ENCODE data around the gene RNF144B. TPM values are rescaled to one million over a fixed set of nuclear protein-coding genes. Genes with fewer than 3 reads are reported as not detected.
"Not testable (repeated sequence)": the region's sequence is repeated elsewhere in the genome, so short reads cannot be mapped to it uniquely, and the experiment has no call there.

The RNF144B gene
- total RNA-seq, 2 donors from 2014 or later = 9.4 to 11.9 TPM

DNA sequence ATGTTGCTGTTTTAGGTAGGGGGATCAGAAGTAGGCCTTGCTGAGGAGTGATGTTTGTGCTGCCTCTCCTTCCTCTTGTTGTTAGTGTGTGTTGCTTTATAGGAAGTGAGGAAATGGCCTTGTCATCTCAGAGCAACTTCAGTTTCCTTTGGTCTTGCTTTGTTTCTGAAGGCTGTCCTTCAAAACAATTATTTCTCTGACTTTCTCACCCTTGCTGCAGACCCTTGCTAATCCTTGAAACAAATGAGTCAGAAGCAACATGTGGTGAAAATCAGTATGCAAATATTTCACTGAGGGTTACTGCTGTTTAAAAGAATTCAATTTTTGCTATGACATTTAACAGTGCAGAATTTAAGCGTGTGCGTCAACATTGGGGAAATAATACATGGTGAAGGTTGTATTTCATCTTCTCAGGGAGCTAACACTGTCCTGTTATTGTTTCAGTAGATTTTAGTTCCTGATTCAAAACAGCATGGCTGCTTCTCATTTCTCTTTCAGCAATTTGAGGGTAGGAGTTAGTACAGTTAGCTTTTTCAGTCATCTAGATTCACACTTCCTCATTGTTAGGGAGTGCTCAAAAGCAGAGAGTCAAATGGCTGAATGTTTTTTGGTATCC, 13.8 kb downstream of the RNF144B start:
- peak; percentile 78 to 82 for ATAC-seq (replicated peaks in 1 of 2)
- H3K36me3 Mint-ChIP-seq (ENCODE audit: insufficient read depth in 2 of 2) = peaks cover 2 to 8% of the 10 kb centered on the region in 2 donors
- peaks cover 25% of the 10 kb centered on the region for H3K4me1 Mint-ChIP-seq (ENCODE audit: low read depth)
- no peaks in the 10 kb centered on the region for H3K27me3 Mint-ChIP-seq (ENCODE audit: low read depth)
- H3K27ac Mint-ChIP-seq = peak overlapping the region; percentile 82
- H3K4me3 Mint-ChIP-seq = peak overlapping the region; percentile 42 to 56
- DNase-seq = no peak
- no peaks in the 10 kb centered on the region for H3K9me3 Mint-ChIP-seq

DNA sequence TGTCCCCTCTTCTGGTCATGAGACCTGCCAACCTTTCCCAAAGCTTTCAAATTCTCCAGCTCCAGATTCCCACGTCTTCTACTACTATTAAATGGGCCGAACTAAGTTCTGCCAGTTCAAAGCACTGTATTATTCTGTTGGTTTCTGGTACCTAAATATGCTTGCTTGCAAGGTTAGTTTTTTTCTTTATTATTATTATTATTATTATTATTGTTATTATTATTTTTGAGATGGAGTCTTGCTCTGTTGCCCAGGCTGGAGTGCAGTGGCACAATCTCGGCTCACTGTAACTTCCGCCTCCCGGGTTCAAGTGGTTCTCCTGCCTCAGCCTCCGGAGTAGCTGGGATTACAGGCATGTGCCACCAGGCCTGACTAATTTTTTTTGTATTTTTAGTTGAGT, 17.8 kb downstream of the RNF144B start:
- H3K4me1 Mint-ChIP-seq (ENCODE audit: low read depth) = peaks cover 34% of the 10 kb centered on the region
- not testable (repeated sequence) for ATAC-seq (replicated peaks in 1 of 2); H3K27me3 Mint-ChIP-seq (ENCODE audit: low read depth); H3K4me3 Mint-ChIP-seq; H3K27ac Mint-ChIP-seq; DNase-seq; H3K36me3 Mint-ChIP-seq (ENCODE audit: insufficient read depth in 2 of 2); H3K9me3 Mint-ChIP-seq

DNA sequence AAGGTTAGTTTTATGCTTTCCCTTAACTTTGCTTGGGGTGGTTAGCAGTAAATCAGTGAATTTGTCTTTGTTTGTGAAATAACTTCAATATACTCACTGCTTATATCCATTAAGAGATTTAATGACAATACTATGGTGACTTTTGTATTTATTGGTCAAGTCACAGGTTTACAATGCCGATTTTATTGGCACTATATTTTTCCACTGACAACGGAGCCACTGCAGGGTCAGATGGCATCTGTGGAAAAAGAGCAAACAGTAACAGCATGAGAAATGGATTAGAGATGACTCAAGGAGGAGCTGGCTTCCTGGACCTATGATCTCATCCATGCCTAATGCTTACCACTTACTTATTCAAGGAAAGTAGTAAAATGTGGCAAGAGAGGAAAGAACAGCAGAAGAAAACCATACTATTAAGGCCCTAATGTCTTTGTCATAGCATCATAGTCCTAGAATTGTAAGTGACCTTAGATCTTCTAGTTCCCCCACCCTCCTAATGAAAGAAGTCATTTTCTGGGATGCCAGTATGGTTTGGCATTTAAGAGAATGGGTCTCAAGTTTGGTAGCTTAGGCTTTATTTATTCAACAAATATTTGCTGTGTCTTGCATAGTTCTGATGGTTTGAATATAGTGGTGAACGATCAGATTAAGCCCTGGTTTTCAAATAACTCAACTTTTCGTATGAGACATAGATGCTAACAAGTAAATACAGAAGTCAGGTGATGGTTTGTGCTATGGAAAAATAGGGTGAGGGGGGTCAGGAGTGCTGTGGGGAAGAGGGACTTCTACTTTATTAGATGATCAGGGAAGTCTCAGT, 18.5 kb downstream of the RNF144B start:
- H3K4me1 Mint-ChIP-seq (ENCODE audit: low read depth) = peaks cover 37% of the 10 kb centered on the region
- peak; percentile 33 to 52 for ATAC-seq (replicated peaks in 1 of 2)
- no peak for DNase-seq

DNA sequence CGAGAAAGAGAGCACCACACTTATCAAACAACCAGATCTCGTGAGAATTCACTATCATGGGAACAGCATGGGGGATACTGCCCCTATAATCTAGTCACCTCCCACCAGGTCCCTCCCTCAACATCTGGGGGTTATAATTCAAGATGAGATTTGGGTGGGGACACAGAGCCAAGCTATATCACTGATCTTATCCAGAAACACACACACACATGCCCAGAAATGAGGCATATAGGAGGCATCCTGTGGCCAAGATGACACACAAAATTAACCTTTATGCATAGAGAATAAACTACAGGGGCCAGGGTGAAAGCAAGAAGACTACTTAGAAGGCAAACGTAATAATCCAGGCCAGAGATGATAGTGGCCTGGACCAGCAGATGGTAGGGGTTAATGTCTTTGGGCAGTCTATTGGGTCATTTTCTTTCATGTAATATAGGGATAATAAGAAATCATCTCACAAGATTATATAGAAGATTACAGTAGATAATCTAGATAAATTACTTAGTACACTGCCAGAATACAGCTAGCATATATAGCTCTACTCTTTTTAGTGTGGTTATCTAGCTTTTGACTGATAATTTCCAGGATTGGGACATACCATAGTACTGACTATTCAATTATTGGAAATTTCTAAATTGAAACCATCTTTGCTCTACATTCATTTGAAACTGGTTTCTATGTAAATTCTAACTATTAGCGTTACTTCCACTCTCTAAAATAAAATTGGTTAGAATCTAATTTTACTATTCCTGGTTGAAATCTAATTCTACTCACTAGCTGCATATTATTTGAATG, 20.0 kb downstream of the RNF144B start:
- Mint-ChIP-seq H3K9me3 (peaks cover 0 to 2% of the 10 kb centered on the region in 2 donors), H3K4me1 (ENCODE audit: low read depth) (peaks cover 29% of the 10 kb centered on the region), H3K36me3 (ENCODE audit: insufficient read depth in 2 of 2) (peaks cover 2 to 8% of the 10 kb centered on the region in 2 donors), H3K4me3 (no peak overlapping the region), H3K27me3 (ENCODE audit: low read depth) (no peaks in the 10 kb centered on the region), H3K27ac (peak overlapping the region; percentile 36)
- ATAC-seq (replicated peaks in 1 of 2) (peak; percentile 20 to 36), DNase-seq (no peak)

More for the DNA sequence above, 18.5 kb downstream of the RNF144B start:
- H3K27me3 Mint-ChIP-seq (ENCODE audit: low read depth) = no peaks in the 10 kb centered on the region
- no peak overlapping the region for H3K4me3 Mint-ChIP-seq
- H3K27ac Mint-ChIP-seq = no peak overlapping the region
- peaks cover 4 to 8% of the 10 kb centered on the region in 2 donors for H3K36me3 Mint-ChIP-seq (ENCODE audit: insufficient read depth in 2 of 2)
- H3K9me3 Mint-ChIP-seq = peaks cover 0 to 2% of the 10 kb centered on the region in 2 donors

DNA sequence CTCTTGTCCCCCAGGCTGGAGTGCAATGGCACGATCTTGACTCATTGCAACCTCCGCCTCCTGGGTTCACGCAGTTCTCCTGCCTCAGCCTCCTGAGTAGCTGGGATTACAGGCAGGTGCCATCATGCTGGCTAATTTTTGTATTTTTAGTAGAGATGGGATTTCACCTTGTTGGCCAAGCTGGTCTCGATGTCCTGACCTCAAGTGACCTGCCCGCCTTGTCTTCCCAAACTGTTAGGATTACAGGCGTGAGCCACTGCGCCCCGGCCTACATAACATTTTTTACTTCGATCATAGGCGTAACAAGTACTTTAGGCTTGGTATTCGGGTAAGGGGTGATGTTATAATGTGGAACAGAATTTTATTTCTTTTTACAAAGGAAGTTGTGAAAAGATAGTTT, 22.5 kb downstream of the RNF144B start:
- not testable (repeated sequence) for ATAC-seq (replicated peaks in 1 of 2); H3K9me3 Mint-ChIP-seq

DNA sequence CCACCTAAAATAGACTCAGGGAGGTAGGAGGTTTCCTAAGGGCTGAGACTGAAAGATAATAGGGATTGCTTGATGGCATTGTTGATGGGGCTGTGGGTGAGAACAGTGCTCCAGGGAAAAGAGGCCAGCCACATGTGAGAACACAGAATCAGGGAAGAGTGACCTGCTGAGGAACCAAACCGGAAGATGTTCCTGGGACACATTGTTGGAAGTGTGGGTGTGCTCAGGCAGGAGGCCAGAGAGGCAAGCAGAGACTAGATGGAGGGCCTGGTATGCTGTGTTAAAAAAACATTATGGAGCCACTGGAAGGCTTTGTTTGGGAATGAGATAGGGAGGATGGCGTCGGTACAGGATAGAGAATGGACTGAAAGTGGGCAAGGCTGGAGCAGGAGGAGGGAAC, 23.3 kb downstream of the RNF144B start:
- H3K27me3 Mint-ChIP-seq (ENCODE audit: low read depth) = no peaks in the 10 kb centered on the region

More for the DNA sequence above, 22.5 kb downstream of the RNF144B start:
- H3K36me3 Mint-ChIP-seq (ENCODE audit: insufficient read depth in 2 of 2); H3K27ac Mint-ChIP-seq; DNase-seq; H3K4me3 Mint-ChIP-seq; H3K27me3 Mint-ChIP-seq (ENCODE audit: low read depth): not testable (repeated sequence)
- H3K4me1 Mint-ChIP-seq (ENCODE audit: low read depth) = peaks cover 38% of the 10 kb centered on the region

DNA sequence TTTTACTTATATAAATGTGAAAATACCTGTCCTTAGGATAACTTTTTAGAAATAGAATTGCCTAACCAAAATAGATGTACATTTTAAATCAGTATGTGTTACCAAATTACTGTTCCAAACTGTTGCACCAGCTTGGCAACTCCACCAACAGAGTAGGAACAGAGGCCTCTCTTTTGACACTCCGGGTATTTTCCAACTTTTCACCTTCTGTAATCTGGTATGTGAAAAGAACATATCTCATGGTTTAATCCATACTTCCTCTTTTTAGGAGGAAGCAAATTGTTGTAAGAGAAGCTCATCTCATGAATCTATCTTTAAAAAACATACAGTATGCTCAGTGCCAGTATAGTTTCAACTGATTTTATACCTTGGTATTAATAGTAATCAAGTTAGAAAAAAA, 24.9 kb downstream of the RNF144B start:
- Mint-ChIP-seq H3K27ac (no peak overlapping the region), H3K9me3 (peaks cover 2% of the 10 kb centered on the region in 2 donors), H3K4me3 (no peak overlapping the region), H3K36me3 (ENCODE audit: insufficient read depth in 2 of 2) (peaks cover 2 to 9% of the 10 kb centered on the region in 2 donors), H3K4me1 (ENCODE audit: low read depth) (peaks cover 35% of the 10 kb centered on the region), H3K27me3 (ENCODE audit: low read depth) (no peaks in the 10 kb centered on the region)
- ATAC-seq (replicated peaks in 1 of 2) (no peak), DNase-seq (no peak)

More for the DNA sequence above, 23.3 kb downstream of the RNF144B start:
- DNase-seq (no peak), ATAC-seq (replicated peaks in 1 of 2) (no peak)
- Mint-ChIP-seq H3K4me1 (ENCODE audit: low read depth) (peaks cover 40% of the 10 kb centered on the region), H3K27ac (no peak overlapping the region), H3K9me3 (peaks cover 0 to 2% of the 10 kb centered on the region in 2 donors), H3K36me3 (ENCODE audit: insufficient read depth in 2 of 2) (peaks cover 2 to 5% of the 10 kb centered on the region in 2 donors), H3K4me3 (no peak overlapping the region)

DNA sequence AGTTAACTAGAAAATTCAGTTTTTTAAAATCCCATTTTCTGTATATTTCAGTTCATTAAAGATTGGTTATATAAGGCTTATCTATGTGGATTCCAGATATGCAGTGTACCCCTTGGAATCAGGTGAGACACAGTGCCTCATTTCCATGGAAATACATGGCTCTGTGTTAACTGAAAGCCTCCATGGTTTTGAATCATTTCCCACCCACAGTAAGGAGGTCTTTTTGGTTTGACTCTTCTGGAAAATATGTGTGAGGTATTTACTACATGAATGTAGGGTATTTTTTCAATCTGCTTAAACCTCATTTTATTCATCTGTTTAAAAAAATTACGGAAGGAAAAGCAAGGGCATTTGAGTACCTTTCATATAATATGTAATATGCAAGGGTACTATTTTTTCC, 25.5 kb downstream of the RNF144B start:
- ATAC-seq (replicated peaks in 1 of 2) (peak; percentile 40 to 66), DNase-seq (no peak)
- Mint-ChIP-seq H3K36me3 (ENCODE audit: insufficient read depth in 2 of 2) (peaks cover 2 to 9% of the 10 kb centered on the region in 2 donors), H3K9me3 (peaks cover 2 to 4% of the 10 kb centered on the region in 2 donors), H3K27ac (no peak overlapping the region), H3K4me1 (ENCODE audit: low read depth) (peaks cover 30% of the 10 kb centered on the region), H3K4me3 (no peak overlapping the region), H3K27me3 (ENCODE audit: low read depth) (no peaks in the 10 kb centered on the region)

DNA sequence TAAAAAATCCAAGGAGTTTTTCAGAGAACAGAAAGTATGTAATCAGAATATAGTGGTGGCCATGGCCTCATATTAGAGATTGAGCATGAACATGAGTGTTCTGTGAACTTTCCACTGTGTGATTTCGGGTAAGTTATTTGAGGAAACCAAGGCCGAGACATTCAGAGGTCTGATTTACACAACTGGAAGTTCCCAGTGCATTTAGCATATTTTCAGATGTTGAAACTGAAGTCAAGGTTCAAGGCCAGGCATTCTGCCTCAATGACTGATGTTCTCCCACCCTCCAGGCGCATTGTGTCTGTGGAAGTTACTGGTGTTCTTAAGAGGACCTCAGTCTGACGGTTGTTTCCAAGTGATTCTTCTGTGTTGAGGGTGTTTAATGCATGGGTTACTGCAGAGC, 26.2 kb downstream of the RNF144B start:
- DNase-seq = no peak
- ATAC-seq (replicated peaks in 1 of 2) = no peak
- H3K4me3 Mint-ChIP-seq = no peak overlapping the region
- H3K4me1 Mint-ChIP-seq (ENCODE audit: low read depth) = peaks cover 29% of the 10 kb centered on the region
- peaks cover 2 to 9% of the 10 kb centered on the region in 2 donors for H3K36me3 Mint-ChIP-seq (ENCODE audit: insufficient read depth in 2 of 2)
- H3K27ac Mint-ChIP-seq = no peak overlapping the region
- no peaks in the 10 kb centered on the region for H3K27me3 Mint-ChIP-seq (ENCODE audit: low read depth)
- peaks cover 2 to 8% of the 10 kb centered on the region in 2 donors for H3K9me3 Mint-ChIP-seq

DNA sequence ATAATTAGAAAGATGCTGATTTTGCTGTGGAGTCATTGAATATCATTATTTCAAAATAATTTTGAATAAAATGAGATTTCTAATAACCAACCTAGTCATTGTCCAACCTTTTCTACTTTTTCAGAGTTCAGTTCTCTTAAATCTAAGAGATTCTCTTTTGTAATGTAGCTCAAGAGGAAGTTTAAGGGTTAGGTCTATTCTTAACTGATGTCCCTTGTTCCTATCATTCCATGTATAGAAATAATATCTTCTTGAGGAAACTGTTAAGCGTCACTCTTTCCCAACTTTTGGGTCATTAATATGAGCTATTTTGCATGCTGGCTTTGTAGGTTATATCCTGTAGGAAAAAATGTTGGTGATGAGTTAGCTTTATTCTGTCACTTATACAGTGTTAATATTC, 27.0 kb downstream of the RNF144B start:
- Mint-ChIP-seq H3K27me3 (ENCODE audit: low read depth) (no peaks in the 10 kb centered on the region), H3K36me3 (ENCODE audit: insufficient read depth in 2 of 2) (peaks cover 3 to 9% of the 10 kb centered on the region in 2 donors), H3K4me1 (ENCODE audit: low read depth) (peaks cover 29% of the 10 kb centered on the region), H3K4me3 (no peak overlapping the region), H3K27ac (no peak overlapping the region), H3K9me3 (peaks cover 2 to 8% of the 10 kb centered on the region in 2 donors)
- ATAC-seq (replicated peaks in 1 of 2) (no peak), DNase-seq (no peak)

DNA sequence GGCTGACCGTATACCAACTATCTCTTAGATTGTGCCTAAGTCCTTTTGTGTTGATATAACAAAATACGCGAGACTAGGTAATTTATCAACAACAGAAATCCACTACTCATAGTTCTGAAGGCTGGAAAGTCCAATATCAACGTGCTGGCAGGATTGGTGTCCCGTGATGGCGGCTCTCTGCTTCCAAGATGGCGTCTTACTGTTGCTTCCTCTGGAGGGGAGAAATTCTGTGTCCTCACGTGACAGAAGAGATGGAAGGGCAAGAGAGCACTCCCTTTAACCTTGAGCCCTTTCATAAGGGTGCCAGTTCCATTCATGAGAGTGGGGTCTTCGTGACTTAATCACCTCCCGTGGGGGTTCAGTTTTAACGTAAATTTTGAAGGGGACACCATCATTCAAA, 28.1 kb downstream of the RNF144B start:
- Mint-ChIP-seq H3K36me3 (ENCODE audit: insufficient read depth in 2 of 2) (peaks cover 3 to 9% of the 10 kb centered on the region in 2 donors), H3K9me3 (peaks cover 2 to 8% of the 10 kb centered on the region in 2 donors), H3K27me3 (ENCODE audit: low read depth) (no peaks in the 10 kb centered on the region), H3K27ac (no peak overlapping the region), H3K4me3 (no peak overlapping the region), H3K4me1 (ENCODE audit: low read depth) (peaks cover 23% of the 10 kb centered on the region)
- no peak for DNase-seq
- ATAC-seq (replicated peaks in 1 of 2) = no peak

DNA sequence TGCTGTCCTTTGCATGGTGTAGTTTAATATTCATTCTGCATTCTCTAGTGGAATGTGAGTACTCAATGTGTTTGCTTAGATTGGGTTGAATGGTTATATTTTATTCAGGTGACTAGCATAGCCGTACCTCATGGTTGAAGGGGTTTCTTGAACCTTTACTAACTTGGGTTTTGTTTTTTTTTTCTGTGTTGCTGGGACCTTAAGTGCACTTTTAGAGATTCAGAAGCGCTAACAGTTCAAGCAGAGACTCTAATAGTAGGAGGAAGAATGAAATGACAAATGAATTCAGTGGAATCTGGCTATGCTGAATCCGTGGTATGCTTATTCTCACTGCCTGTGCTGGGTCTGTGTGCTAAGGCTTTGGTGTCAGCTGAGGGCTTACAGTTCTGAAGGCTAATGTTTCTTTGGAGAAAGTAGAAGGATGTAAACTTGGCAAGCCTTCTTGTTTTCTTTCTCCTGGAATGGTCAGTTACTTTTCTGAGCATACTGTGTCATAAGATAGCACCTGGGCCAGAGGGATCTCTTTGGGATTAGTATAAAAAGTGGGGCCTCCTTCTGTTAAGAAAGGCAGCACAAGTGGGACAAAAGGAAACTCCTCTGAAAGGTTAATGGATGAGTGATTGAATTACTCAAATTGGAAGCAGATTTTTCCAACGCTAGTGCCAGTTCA, 28.7 kb downstream of the RNF144B start:
- ATAC-seq (replicated peaks in 1 of 2) (no peak), DNase-seq (no peak)
- H3K4me3 Mint-ChIP-seq = no peak overlapping the region
- no peaks in the 10 kb centered on the region for H3K27me3 Mint-ChIP-seq (ENCODE audit: low read depth)
- peaks cover 19% of the 10 kb centered on the region for H3K4me1 Mint-ChIP-seq (ENCODE audit: low read depth)
- peaks cover 3 to 5% of the 10 kb centered on the region in 2 donors for H3K36me3 Mint-ChIP-seq (ENCODE audit: insufficient read depth in 2 of 2)
- H3K9me3 Mint-ChIP-seq = peaks cover 2 to 8% of the 10 kb centered on the region in 2 donors
- no peak overlapping the region for H3K27ac Mint-ChIP-seq

Measured in activated T-cell treated with anti-CD3 and anti-CD28 coated beads, Interleukin-2, amount 50 U/mL, for 72 hours (primary cell).